WTC11 (cell line): ENCODE measurements around the gene CHST14. TPM values are rescaled to one million over a fixed set of nuclear protein-coding genes. Genes with fewer than 3 reads are reported as not detected.
A peak's percentile ranks its signal among the peaks of the same experiment; 100 is the strongest.

Source experiments
- ATAC-seq: fragments of 200-7000 bp; cut with Tn5 transposase; 2 replicates; pipeline ENCODE4 v1.10.0; 2021; ENCODE audit warnings: mild to moderate bottlenecking, moderate library complexity
- CTCF ChIA-PET: fragments of 300-600 bp; sonication (Branson Sonifier 250); formaldehyde crosslinking; loops from one replicate; lab custom pipeline; 2021; ENCODE audit warnings: antibody characterized with exemption; lab: Charles Lee
- POLR2A ChIA-PET: fragments of 350-600 bp; sonication (Branson Sonifier 250); formaldehyde crosslinking; loops from one replicate; lab custom pipeline; 2021; ENCODE audit warnings: antibody characterized with exemption; lab: Charles Lee
- DNase-seq: peaks from one replicate; pipeline ENCODE4 v3.0.0; 2021; ENCODE audit warnings: low spot score
- H3K27ac Mint-ChIP-seq: 2 replicates; pipeline ENCODE4 v1.8.0; 2021; ENCODE audit warnings: mixed read lengths
- H3K27me3 Mint-ChIP-seq: 2 replicates; pipeline ENCODE4 v1.8.0; 2021; ENCODE audit warnings: low read depth, mild to moderate bottlenecking, moderate library complexity, mixed read lengths
- H3K36me3 Mint-ChIP-seq: 2 replicates; pipeline ENCODE4 v1.8.0; 2021; ENCODE audit warnings: mixed read lengths
- H3K4me1 Mint-ChIP-seq: 2 replicates; pipeline ENCODE4 v1.8.0; 2022; ENCODE audit warnings: mixed read lengths
- H3K4me3 Mint-ChIP-seq: 2 replicates; pipeline ENCODE4 v1.8.0; 2021; ENCODE audit warnings: mild to moderate bottlenecking, moderate library complexity, mixed read lengths
- H3K9me3 Mint-ChIP-seq: 2 replicates; pipeline ENCODE4 v1.8.0; 2021; ENCODE audit warnings: mixed read lengths
- CDX4 ChIP-seq: fragments of 250-450 bp; sonication (Bioruptor Pico); IDR thresholded peaks from 2 replicates; pipeline ENCODE4 v1.9.0; 2021; ENCODE audit warnings: moderate library complexity, mild to moderate bottlenecking, inconsistent platforms, borderline replicate concordance
- CREM ChIP-seq: sonication (generic); formaldehyde crosslinking; IDR thresholded peaks from 2 replicates; pipeline ENCODE4 v1.8.1; 2022; ENCODE audit warnings: mild to moderate bottlenecking, missing genetic modification reagents, moderate library complexity
- CTCF ChIP-seq: fragments of 200-600 bp; IDR thresholded peaks from 2 replicates; pipeline ENCODE4 v1.8.0; 2022; ENCODE audit warnings: antibody characterized with exemption
- ERG ChIP-seq: fragments of 250-450 bp; sonication (Bioruptor Pico); IDR thresholded peaks from 2 replicates; pipeline ENCODE4 v1.8.0; 2021; ENCODE audit warnings: mild to moderate bottlenecking
- FOXJ3 ChIP-seq: sonication (generic); formaldehyde crosslinking; IDR thresholded peaks from 2 replicates; pipeline ENCODE4 v1.9.0; 2021; ENCODE audit warnings: missing genetic modification reagents, mild to moderate bottlenecking, borderline replicate concordance
- FOXP1 ChIP-seq: sonication (generic); formaldehyde crosslinking; IDR thresholded peaks from 2 replicates; pipeline ENCODE4 v1.8.0; 2022; ENCODE audit warnings: missing genetic modification reagents, mild to moderate bottlenecking, moderate library complexity, borderline replicate concordance
- HMGA2 ChIP-seq: fragments of 250-450 bp; sonication (Bioruptor Pico); IDR thresholded peaks from 2 replicates; pipeline ENCODE4 v1.4.0; 2021; ENCODE audit warnings: mild to moderate bottlenecking, moderate library complexity
- JUN ChIP-seq: sonication (generic); formaldehyde crosslinking; IDR thresholded peaks from 2 replicates; pipeline ENCODE4 v1.8.0; 2023; ENCODE audit warnings: mild to moderate bottlenecking, missing genetic modification reagents
- KAT7 ChIP-seq: sonication (generic); formaldehyde crosslinking; IDR thresholded peaks from 2 replicates; pipeline ENCODE4 v1.8.1; 2023; ENCODE audit warnings: missing genetic modification reagents, mild to moderate bottlenecking, borderline replicate concordance
- NFYB ChIP-seq: sonication (generic); formaldehyde crosslinking; conservative IDR thresholded peaks from 2 replicates; pipeline ENCODE4 v1.8.0; 2022; ENCODE audit warnings: low read depth, missing genetic modification reagents
- NR3C1 ChIP-seq: sonication (generic); formaldehyde crosslinking; conservative IDR thresholded peaks from 2 replicates; pipeline ENCODE4 v1.8.1; 2023; ENCODE audit warnings: low read depth, mild to moderate bottlenecking, missing genetic modification reagents
- OVOL2 ChIP-seq: fragments of 250-450 bp; sonication (Bioruptor Pico); IDR thresholded peaks from 2 replicates; pipeline ENCODE4 v1.9.0; 2021; ENCODE audit warnings: mild to moderate bottlenecking, borderline replicate concordance
- PREB ChIP-seq: sonication (generic); formaldehyde crosslinking; IDR thresholded peaks from 2 replicates; pipeline ENCODE4 v1.8.1; 2022; ENCODE audit warnings: mild to moderate bottlenecking, missing genetic modification reagents, moderate library complexity, borderline replicate concordance
- USF1 ChIP-seq: sonication (generic); formaldehyde crosslinking; IDR thresholded peaks from 2 replicates; pipeline ENCODE4 v1.8.0; 2022; ENCODE audit warnings: mild to moderate bottlenecking, missing genetic modification reagents
- ZBTB21 ChIP-seq: sonication (generic); formaldehyde crosslinking; IDR thresholded peaks from 2 replicates; pipeline ENCODE4 v1.8.1; 2023; ENCODE audit warnings: mild to moderate bottlenecking, missing genetic modification reagents, borderline replicate concordance
- ZNF219 ChIP-seq: sonication (generic); formaldehyde crosslinking; IDR thresholded peaks from 2 replicates; pipeline ENCODE4 v1.8.0; 2023; ENCODE audit warnings: missing genetic modification reagents, mild to moderate bottlenecking, borderline replicate concordance
- ZNF232 ChIP-seq: sonication (generic); formaldehyde crosslinking; IDR thresholded peaks from 2 replicates; pipeline ENCODE4 v1.8.0; 2022; ENCODE audit warnings: mild to moderate bottlenecking, missing genetic modification reagents
- ZNF263 ChIP-seq: sonication (generic); formaldehyde crosslinking; IDR thresholded peaks from 2 replicates; pipeline ENCODE4 v1.8.1; 2022; ENCODE audit warnings: low read depth, mild to moderate bottlenecking, moderate library complexity, missing genetic modification reagents
- ZNF317 ChIP-seq: sonication (generic); formaldehyde crosslinking; IDR thresholded peaks from 2 replicates; pipeline ENCODE4 v1.8.1; 2023; ENCODE audit warnings: low read depth, mild to moderate bottlenecking, moderate library complexity, missing genetic modification reagents, borderline replicate concordance
- ZNF416 ChIP-seq: fragments of 250-450 bp; sonication (Bioruptor Pico); IDR thresholded peaks from 2 replicates; pipeline ENCODE4 v1.9.0; 2021; ENCODE audit warnings: mild to moderate bottlenecking, inconsistent platforms
- total RNA-seq: library from RNA; stranded (reverse); gene quantifications from 3 replicates; pipeline ENCODE4 v1.2.3, GENCODE V29; 2021
- TF ChIP-seq, protein P1 (sequence below): sonication (generic); formaldehyde crosslinking; IDR thresholded peaks from 2 replicates; pipeline ENCODE4 v1.8.0; 2022; ENCODE audit warnings: mild to moderate bottlenecking, missing genetic modification reagents
- TF ChIP-seq, protein P2 (sequence below): sonication (generic); formaldehyde crosslinking; IDR thresholded peaks from 2 replicates; pipeline ENCODE4 v1.8.1; 2023; ENCODE audit warnings: mild to moderate bottlenecking, moderate library complexity, missing genetic modification reagents

Gene CHST14
- total RNA-seq, 1 experiment from 2014 or later = 21.3 TPM

DNA sequence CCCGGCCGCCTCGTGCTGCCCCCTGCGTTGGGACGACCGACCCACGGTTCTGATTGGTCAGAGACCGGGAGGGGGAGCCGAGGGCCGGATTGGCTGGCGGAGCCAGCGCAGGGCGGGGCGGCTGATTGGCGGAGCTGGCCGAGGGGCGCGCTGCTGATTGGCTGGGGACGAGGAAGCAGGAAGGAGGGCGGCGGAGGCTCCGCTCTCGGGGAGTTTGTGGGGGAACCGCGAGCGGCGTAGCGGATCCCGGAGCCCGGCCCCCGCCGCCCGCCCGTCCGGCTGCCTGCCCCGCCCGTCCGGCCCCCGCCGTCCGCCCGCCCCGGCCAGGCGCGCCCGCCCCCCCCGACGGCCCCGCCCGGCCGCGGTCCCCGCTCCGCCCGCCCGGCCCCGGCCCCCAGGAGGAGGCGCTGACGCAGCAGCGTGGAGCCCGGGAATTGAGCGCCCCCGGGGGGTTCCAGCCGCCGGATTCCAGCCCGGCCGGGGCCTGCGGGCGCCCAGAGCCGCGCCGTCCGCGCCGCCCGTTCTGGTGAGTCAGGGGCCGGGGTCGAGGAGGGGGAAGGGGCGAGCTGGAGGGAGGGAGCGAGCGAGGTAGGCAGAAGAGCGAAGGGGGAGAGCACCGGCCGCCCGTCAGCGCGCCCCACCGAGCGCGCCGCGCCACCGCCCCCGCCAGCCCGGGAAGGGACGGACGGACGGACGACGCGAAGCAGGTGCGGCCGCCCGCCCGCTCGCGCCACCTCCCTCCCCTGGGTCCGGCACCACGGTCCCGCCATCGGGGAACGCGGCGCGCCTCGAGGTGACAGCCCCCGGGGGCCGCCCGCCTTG lies 29.8 kb upstream of the CHST14 start, which contains the start of gene BAHD1 (continued):
- TF ChIP-seq ZNF232 (CRISPR knock-in tag) = 0 out of 2 replicates have a peak, but pooled peaks have one; percentile 6
- peak; percentile 84 for TF ChIP-seq NFYB
- TF ChIP-seq FOXP1 = peak; percentile 66; the same call in 1 of the 2 replicates
- no peak for TF ChIP-seq ZNF317
- TF ChIP-seq ZNF263 (CRISPR knock-in tag) = no peak
- no peak for TF ChIP-seq USF1 (CRISPR knock-in tag)
- 0 out of 2 replicates have a peak, but pooled peaks have one; percentile 34 for TF ChIP-seq JUN (CRISPR knock-in tag)
- TF ChIP-seq CREM (CRISPR knock-in tag) = no peak
- TF ChIP-seq PREB (CRISPR knock-in tag) = no peak

GRCh38 chr15:40441565-40442531 lies 28.9 kb upstream of the CHST14 start:
- DNase-seq (peak; percentile 38), ATAC-seq (no peak)
- ChIA-PET CTCF (interaction anchor here (0.9 to 2.5 kb wide), 12 partner anchors 8 to 452 kb away, joined by 3 to 23 read pairs (median 4); partner anchors contain the start of genes INAFM2 and VPS18), POLR2A (interaction anchor here (1.8 to 3.2 kb wide), 2 partner anchors 10 to 119 kb away, joined by 4 to 32 read pairs; no protein-coding TSS in a partner anchor)
- Mint-ChIP-seq H3K36me3 (0 out of 2 replicates have a peak, but pooled peaks cover 3% of the 10 kb centered on the region), H3K4me1 (peaks cover 65% of the 10 kb centered on the region), H3K4me3 (peak overlapping the region; percentile 80), H3K27me3 (no peaks in the 10 kb centered on the region), H3K9me3 (no peaks in the 10 kb centered on the region), H3K27ac (no peak overlapping the region)
- TF ChIP-seq FOXJ3 (CRISPR knock-in tag) (no peak), HMGA2 (CRISPR knock-in tag) (no peak), OVOL2 (CRISPR knock-in tag) (no peak), ERG (CRISPR knock-in tag) (no peak), KAT7 (CRISPR knock-in tag) (0 out of 2 replicates have a peak, but pooled peaks have one; percentile 12), NR3C1 (CRISPR knock-in tag) (no peak), ZBTB21 (CRISPR knock-in tag) (no peak), ZNF232 (CRISPR knock-in tag) (no peak), ZNF416 (CRISPR knock-in tag) (no peak), ZNF219 (CRISPR knock-in tag) (peak; percentile 22; the same call in 1 of the 2 replicates), CTCF (no peak), JUN (CRISPR knock-in tag) (0 out of 2 replicates have a peak, but pooled peaks have one; percentile 0), CDX4 (CRISPR knock-in tag) (no peak)
- TF ChIP-seq, protein P1, sequence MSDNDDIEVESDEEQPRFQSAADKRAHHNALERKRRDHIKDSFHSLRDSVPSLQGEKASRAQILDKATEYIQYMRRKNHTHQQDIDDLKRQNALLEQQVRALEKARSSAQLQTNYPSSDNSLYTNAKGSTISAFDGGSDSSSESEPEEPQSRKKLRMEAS = peak; percentile 13; the same call in 1 of the 2 replicates
- TF ChIP-seq, protein P2, sequence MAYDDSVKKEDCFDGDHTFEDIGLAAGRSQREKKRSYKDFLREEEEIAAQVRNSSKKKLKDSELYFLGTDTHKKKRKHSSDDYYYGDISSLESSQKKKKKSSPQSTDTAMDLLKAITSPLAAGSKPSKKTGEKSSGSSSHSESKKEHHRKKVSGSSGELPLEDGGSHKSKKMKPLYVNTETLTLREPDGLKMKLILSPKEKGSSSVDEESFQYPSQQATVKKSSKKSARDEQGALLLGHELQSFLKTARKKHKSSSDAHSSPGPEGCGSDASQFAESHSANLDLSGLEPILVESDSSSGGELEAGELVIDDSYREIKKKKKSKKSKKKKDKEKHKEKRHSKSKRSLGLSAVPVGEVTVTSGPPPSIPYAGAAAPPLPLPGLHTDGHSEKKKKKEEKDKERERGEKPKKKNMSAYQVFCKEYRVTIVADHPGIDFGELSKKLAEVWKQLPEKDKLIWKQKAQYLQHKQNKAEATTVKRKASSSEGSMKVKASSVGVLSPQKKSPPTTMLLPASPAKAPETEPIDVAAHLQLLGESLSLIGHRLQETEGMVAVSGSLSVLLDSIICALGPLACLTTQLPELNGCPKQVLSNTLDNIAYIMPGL (CRISPR knock-in tag) = peak; percentile 23; the same call in 1 of the 2 replicates
